Upper lobe of left lung (tissue), 6 donors: ENCODE results near the gene CHD5. TPM values are rescaled to one million over a fixed set of nuclear protein-coding genes. Genes with fewer than 3 reads are reported as not detected.

Experiments used
- ATAC-seq, 2 donors: fragments of 200-7000 bp; cut with Tn5 transposase; one replicate each; pipeline ENCODE4 v1.9.1; 2022; ENCODE audit warnings: mild to moderate bottlenecking in 2 of 2, moderate library complexity in 2 of 2; ENCODE audit not compliant: low FRiP score in 2 of 2
- DNase-seq, 2 donors: peaks; one replicate each; pipeline ENCODE4 v3.0.0-alpha.2; 2019 to 2020
- H3K27ac ChIP-seq, 4 donors: fragments of 200-600 bp; sonication (generic); one replicate each; pipeline ENCODE4 v1.5.1; 2016 to 2019
- H3K27me3 ChIP-seq, 4 donors: fragments of 200-600 bp; sonication (generic); one replicate each; pipeline ENCODE4 v1.5.1; 2017 to 2019
- H3K36me3 ChIP-seq, 4 donors: fragments of 200-600 bp; sonication (generic); one replicate each; pipeline ENCODE4 v1.5.1; 2016 to 2019
- H3K4me1 ChIP-seq, 4 donors: fragments of 200-600 bp; sonication (generic); one replicate each; pipeline ENCODE4 v1.5.1; 2018 to 2019
- H3K4me3 ChIP-seq, 4 donors: fragments of 200-600 bp; sonication (generic); one replicate each; pipeline ENCODE4 v1.5.1; 2017 to 2019; ENCODE audit warnings: mild to moderate bottlenecking in 2 of 4, moderate library complexity in 1 of 4
- H3K9me3 ChIP-seq, 4 donors: fragments of 200-600 bp; sonication (generic); one replicate each; pipeline ENCODE4 v1.5.1; 2018 to 2019
- CTCF ChIP-seq, 6 experiments: fragments of 450-650 bp in 4 of 6; fragments of 200-600 bp in 2 of 6; sonication (generic) in 2 of 6; IDR thresholded peaks; one replicate each; pipeline ENCODE4 v1.5.1; 2016 to 2019; ENCODE audit warnings: antibody characterized with exemption in 6 of 6
- EP300 ChIP-seq, 4 donors: sonication (generic); formaldehyde crosslinking; IDR thresholded peaks; one replicate each; pipeline ENCODE4 v1.5.1; 2017; ENCODE audit warnings: antibody characterized with exemption in 4 of 4, control low read depth in 2 of 4
- POLR2A ChIP-seq, 4 donors: fragments of 450-650 bp; IDR thresholded peaks; one replicate each; pipeline ENCODE4 v1.5.1; 2016 to 2017; ENCODE audit warnings: antibody characterized with exemption in 4 of 4, mild to moderate bottlenecking in 2 of 4
- POLR2AphosphoS5 ChIP-seq, 2 donors: sonication (generic); formaldehyde crosslinking; IDR thresholded peaks; one replicate each; pipeline ENCODE4 v1.5.1; 2017; ENCODE audit warnings: antibody characterized with exemption in 2 of 2
- WGBS, 2 donors: methylation state at CpG; one replicate each; pipeline ENCODE4 v1.1.5; 2017 to 2018; 5-methylcytosine and 5-hydroxymethylcytosine counted together
- total RNA-seq, 6 donors: library from RNA; depleted of rRNA in 4 of 6; stranded (reverse); fragments of >200 nt in 4 of 6; gene quantifications; one replicate each; pipeline versions ENCODE4 v1.1.0 to v1.2.1, GENCODE V29; 2016 to 2021
- donor health status: DM: no; HTN: no; CAD: no; lungs with moderate emphysema.
- donor health status: DM: no; HTN: yes; CAD: no; lungs with severe emphysema.

CHD5 gene
- total RNA-seq, 6 donors from 2014 or later, result 0.14 to 1.3 (median 0.25) TPM

- peak overlapping the region in 3 of 4 donors; percentile 89 to 99 (median 96) for H3K4me3 ChIP-seq
- TF ChIP-seq CTCF (IDR thresholded peaks at IDR 0.05) (no peak), EP300 (IDR thresholded peaks at IDR 0.05) (no peak), POLR2AphosphoS5 (IDR thresholded peaks at IDR 0.05) (no peak), POLR2A (IDR thresholded peaks at IDR 0.05) (no peak)
- H3K36me3 ChIP-seq, result peaks cover 11 to 46% (median 39%) of the 10 kb centered on the region in 4 donors
- 64 to 69% methylated on average over 6 of the region's 6 CpGs for WGBS, 2 donors
- DNase-seq, result no peak
- H3K27me3 ChIP-seq, result no peaks in the 10 kb centered on the region
- ATAC-seq, result no peak
- H3K9me3 ChIP-seq, result no peaks in the 10 kb centered on the region
- peaks cover 12 to 32% (median 19%) of the 10 kb centered on the region in 4 donors for H3K4me1 ChIP-seq
- no peak overlapping the region for H3K27ac ChIP-seq
Measured at GRCh38 chr1:6197746-6198427, 17.8 kb upstream of the CHD5 start.

- 95 to 100% methylated on average over 1 of the region's 1 CpG for WGBS, 2 donors
- H3K4me3 ChIP-seq, result no peak overlapping the region
- H3K36me3 ChIP-seq, result peaks cover 23 to 97% (median 80%) of the 10 kb centered on the region in 4 donors
- no peak overlapping the region for H3K27ac ChIP-seq
- no peaks in the 10 kb centered on the region for H3K27me3 ChIP-seq
- DNase-seq, result no peak
- H3K4me1 ChIP-seq, result peaks cover 0 to 2% (median under 1%) of the 10 kb centered on the region in 4 donors
- no peak for ATAC-seq
- TF ChIP-seq POLR2AphosphoS5 (IDR thresholded peaks at IDR 0.05) (no peak), EP300 (IDR thresholded peaks at IDR 0.05) (no peak), CTCF (IDR thresholded peaks at IDR 0.05) (no peak), POLR2A (IDR thresholded peaks at IDR 0.05) (no peak)
- no peaks in the 10 kb centered on the region for H3K9me3 ChIP-seq
Measured at GRCh38 chr1:6191968-6192367, 11.8 kb upstream of the CHD5 start.

- Histone ChIP-seq H3K36me3 (peaks cover 11 to 78% (median 58%) of the 10 kb centered on the region in 4 donors), H3K27me3 (no peaks in the 10 kb centered on the region), H3K27ac (no peak overlapping the region), H3K4me3 (no peak overlapping the region), H3K9me3 (no peaks in the 10 kb centered on the region), H3K4me1 (peaks cover 0 to 9% (median 0%) of the 10 kb centered on the region in 4 donors)
- WGBS, 2 donors, result 85 to 87% methylated on average over 8 of the region's 8 CpGs
- no peak for ATAC-seq
- TF ChIP-seq POLR2A (IDR thresholded peaks at IDR 0.05) (no peak), POLR2AphosphoS5 (IDR thresholded peaks at IDR 0.05) (no peak), CTCF (IDR thresholded peaks at IDR 0.05) (no peak), EP300 (IDR thresholded peaks at IDR 0.05) (no peak)
- DNase-seq, result no peak
Measured at GRCh38 chr1:6188466-6188865, 8.3 kb upstream of the CHD5 start.

DNA sequence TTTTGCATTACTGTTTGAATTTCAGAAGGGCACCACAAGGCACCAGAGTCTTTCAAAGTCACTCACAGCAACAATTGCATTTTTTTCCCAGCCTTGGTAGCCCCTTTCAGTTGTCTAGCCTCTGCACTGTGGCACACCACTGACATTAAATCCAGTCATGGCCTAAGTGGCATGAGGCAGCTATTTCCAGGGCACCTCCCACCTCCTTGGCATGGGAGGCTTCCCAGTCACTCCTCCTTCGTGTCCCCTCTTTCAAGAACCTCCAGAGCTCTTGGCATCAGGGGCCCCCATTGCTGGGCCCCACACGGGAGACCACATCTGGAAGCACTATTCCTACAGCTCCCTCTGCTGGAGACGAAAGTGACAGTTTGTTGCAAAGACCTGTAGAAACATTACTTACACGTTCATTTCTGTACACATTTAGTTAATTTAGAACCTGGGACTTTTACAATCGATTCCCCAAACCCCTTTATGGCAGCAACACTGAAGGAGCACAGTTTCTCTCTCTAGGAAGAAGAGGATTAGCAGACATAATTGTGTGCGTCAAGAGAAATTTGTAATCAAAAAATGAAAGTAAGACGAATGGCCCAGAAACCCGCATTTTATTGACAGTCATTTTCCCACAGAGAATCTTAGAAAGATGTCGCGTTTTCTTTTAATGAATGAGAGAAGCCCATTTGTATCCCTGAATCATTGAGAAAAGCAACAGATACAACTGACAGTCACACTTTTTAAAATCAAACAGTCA lies 5.7 kb upstream of the CHD5 start:
- Histone ChIP-seq H3K4me1 (peaks cover 0 to 20% (median 2%) of the 10 kb centered on the region in 4 donors), H3K27me3 (peaks cover 0 to 4% (median under 1%) of the 10 kb centered on the region in 4 donors), H3K4me3 (no peak overlapping the region), H3K27ac (no peak overlapping the region), H3K9me3 (no peaks in the 10 kb centered on the region), H3K36me3 (peaks cover 4 to 55% (median 36%) of the 10 kb centered on the region in 4 donors)
- ATAC-seq (no peak), DNase-seq (no peak)
- WGBS, 2 donors, result 71 to 74% methylated on average over 10 of the region's 10 CpGs
- TF ChIP-seq POLR2A (IDR thresholded peaks at IDR 0.05) (no peak), POLR2AphosphoS5 (IDR thresholded peaks at IDR 0.05) (no peak), CTCF (IDR thresholded peaks at IDR 0.05) (peak in 1 of 6 experiments; percentile 13), EP300 (IDR thresholded peaks at IDR 0.05) (no peak)
